ENCODE data around the gene ADAP1.

The ADAP1 gene

DNA sequence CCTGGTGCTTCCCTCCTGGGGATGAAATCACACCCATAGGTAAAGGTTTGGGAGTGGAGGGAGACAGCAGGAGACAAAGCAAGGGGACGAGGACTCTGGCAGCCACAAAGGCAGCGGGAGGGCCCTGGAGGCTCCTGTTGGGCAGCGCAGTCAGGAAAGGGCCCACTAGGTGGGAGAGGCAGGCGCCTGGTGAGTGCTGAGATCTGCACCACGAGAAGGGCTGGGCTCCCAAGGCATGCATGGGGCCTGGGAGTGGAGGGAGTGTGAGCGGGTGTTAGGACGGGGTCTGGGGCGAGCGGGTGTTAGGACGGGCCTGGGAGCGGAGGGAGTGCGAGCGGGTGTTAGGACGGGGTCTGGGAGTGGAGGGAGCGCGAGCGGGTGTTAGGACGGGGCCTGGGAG lies 65.1 kb downstream of the ADAP1 start:
- in situ Hi-C loops (cut with MboI; ENCODE audit: low pct_unique_long_range_greater_than_20kb, low sequenced_read_pairs): no loop called here
- no peak for DNase-seq

DNA sequence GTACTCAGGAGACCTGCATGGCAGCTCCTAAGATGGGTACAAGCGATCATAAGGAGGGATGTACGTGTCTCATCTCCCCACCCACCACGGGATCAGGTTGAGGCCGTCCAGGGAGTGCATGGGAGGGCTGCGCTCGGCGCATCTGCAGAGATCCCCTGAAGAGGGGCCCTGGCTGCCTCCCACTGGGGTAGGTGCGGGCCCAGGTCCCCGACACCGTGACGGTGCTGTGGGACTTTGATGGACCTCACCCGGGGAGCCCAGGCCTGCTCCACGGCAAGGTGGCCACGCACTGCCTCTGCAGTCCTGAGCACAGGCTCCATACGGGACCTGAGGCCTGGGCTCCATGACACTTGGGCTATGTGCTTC lies 65.5 kb downstream of the ADAP1 start:
- in situ Hi-C loops (cut with MboI; ENCODE audit: low pct_unique_long_range_greater_than_20kb, low sequenced_read_pairs): no loop called here
- no peak for DNase-seq

DNA sequence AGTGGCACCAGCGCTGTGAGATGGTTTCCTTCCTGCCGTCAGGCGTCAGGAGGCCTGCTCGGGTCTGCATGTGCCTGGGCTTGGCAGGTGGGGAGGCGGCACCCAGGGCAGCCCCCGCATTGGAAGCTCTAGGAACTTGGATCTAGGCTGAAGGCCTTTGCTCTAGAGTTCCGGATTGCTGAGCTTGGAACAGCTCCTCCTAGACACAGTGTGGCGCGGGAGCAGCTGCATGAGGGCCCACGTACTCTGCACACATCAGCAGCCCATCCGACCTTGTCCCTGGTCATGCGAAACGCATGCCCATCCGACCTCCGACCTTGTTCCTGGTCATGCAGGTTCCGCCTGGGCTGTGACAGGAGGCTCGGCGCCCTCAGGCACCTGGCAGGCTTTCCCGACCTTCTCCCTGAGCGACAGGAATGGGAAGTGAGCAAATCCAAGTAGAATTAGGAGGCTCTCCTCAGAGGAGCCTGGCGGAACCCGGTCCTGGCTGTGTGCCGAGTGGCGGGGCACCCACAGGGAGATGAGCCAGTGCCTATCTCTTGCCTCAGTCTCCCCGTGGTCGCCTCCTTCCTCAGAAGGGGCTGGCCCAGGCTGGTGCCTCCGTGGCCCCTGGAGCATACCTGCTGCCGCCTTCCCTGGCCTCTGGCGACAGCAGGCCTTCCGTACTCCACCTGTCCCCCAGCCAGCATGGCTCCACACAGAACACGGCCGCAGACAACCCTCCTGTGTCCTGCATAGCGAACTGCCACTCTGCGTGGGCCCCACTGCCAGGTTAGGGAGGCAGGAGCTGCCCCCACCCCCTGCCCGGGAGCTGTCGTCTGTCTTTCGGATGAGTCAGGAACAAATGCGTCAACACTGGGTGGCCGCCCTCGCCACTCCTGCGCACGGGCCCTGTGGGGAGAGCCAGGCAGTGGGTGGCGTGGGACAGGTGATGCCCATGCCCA lies 66.1 kb downstream of the ADAP1 start:
- no peak for DNase-seq
- in situ Hi-C loops (cut with MboI; ENCODE audit: low pct_unique_long_range_greater_than_20kb, low sequenced_read_pairs): no loop called here

DNA sequence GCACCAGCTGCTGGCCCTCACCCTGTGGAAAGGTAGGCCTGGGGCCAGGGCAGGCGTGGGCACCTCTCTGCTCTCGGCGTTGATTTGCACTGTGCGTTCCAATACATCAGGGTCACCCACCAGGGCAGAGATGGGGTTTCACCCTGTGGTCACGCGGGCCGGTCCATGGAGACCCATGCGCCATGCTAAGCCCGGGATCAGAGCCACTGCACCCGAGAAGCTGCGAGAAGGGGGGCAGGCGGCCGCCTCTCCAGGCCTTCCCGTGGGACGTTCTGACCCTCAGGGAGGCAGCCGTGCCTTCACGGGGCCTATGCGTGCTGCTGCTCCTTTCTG lies 67.0 kb downstream of the ADAP1 start:
- no peak for DNase-seq
- in situ Hi-C loops (cut with MboI; ENCODE audit: low pct_unique_long_range_greater_than_20kb, low sequenced_read_pairs): no loop called here

DNA sequence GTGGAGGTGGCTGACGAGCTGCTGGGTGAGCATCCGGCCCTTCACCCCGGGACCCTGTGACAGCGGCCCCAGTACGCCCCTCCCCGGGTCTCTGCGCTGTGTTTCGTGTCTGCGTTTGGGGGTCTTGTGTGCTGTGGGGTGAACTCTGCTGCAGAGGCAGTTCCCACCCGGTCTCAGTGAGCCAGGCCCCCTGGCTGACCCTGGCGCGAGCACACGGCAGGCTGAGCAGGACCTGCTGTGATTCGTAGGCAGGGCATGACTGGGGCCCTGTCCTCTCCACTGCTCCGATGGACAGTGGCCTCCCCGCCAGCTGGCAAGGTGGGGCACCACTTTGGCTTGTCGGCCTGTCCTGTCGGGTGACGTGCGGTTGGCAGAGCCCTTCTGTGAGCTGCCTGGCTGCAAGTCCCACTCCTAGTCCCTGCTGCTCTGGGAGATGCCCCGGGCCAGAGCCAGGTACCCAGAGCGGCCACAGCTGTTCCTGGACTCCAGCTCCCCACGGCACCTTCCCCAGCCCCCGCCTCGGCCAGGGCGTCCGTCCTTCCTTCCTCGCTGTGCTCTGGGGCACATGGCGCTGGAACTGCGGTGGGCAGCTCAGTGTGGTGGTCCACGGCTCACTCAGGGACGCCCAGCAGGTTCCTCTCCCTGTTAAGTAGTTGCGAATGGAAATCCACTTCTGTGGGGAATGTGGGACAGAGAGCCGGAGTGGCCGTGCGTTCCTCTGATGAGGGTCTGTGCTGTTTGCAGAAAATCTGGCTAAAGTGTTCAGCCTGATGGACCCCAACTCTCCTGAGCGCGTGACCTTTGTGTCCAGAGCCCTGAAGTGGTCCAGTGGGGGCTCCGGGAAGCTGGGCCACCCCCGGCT lies 67.6 kb downstream of the ADAP1 start:
- DNase-seq: no peak
- in situ Hi-C loops (cut with MboI; ENCODE audit: low pct_unique_long_range_greater_than_20kb, low sequenced_read_pairs): no loop called here

DNA sequence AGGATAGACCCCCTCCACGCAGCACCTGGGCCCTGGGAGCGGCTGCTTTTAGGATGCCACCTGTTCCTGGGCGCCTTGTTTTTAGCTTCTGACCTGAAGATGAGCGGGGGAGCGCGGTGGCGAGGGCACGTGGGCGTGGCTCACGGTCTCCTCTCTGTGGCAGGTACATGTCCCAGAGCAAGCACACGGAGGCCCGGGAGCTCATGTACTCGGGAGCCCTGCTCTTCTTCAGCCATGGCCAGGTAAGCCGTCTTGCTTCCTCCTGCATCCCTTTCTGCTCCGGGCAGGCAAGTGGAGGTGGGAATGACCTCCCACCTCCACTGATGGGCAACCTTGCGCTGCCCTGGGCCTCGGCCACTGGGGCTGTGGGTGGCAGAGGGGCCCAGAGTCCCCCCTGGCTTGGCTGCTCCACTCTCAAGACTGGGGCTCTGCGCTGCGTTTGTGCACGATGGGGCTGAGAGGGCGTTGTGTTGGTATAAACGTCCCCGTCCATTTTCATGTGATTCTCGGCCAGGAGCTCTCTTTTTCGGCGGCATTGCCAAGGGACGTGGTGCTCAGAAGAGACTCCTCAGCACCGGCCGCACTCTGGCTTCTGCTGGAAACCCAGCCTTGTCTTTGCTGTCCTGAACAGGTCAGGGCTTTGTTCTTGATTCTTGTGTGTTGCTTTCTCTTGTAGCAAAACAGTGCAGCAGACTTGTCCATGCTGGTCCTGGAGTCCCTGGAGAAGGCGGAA lies 68.4 kb downstream of the ADAP1 start:
- in situ Hi-C loops (cut with MboI; ENCODE audit: low pct_unique_long_range_greater_than_20kb, low sequenced_read_pairs): no loop called here
- no peak for DNase-seq

DNA sequence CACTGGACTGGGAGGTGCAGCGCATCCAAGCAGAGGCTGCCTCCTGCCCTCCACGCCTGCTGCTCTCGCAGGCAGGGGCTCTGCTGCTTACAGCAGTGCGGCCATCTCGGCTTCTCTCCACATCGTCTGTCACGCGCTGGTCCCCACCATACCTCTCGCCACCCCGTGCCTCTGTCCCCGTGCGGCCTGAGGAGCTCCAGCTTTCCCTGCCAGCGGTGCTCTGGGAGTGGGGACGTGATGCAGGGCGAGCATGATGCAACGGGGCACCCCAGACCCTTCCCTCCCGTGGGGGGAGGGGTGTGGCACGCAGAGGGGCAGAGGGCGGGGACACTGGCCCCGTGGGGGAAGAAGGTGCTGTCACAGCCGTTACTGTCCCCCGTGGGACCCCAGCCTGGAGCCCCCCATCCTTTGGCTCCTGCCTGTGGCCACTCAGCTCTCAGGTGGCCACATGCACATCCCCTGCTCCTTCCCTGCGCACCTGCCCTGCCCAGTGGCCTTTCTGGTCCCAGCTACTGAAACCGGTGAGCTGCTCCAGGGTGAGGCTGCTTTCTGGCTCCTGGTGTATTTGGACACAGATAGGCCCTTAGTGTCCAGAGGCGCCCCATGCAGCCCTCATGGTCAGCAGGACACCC lies 69.1 kb downstream of the ADAP1 start:
- in situ Hi-C loops (cut with MboI; ENCODE audit: low pct_unique_long_range_greater_than_20kb, low sequenced_read_pairs): no loop called here
- DNase-seq: no peak

DNA sequence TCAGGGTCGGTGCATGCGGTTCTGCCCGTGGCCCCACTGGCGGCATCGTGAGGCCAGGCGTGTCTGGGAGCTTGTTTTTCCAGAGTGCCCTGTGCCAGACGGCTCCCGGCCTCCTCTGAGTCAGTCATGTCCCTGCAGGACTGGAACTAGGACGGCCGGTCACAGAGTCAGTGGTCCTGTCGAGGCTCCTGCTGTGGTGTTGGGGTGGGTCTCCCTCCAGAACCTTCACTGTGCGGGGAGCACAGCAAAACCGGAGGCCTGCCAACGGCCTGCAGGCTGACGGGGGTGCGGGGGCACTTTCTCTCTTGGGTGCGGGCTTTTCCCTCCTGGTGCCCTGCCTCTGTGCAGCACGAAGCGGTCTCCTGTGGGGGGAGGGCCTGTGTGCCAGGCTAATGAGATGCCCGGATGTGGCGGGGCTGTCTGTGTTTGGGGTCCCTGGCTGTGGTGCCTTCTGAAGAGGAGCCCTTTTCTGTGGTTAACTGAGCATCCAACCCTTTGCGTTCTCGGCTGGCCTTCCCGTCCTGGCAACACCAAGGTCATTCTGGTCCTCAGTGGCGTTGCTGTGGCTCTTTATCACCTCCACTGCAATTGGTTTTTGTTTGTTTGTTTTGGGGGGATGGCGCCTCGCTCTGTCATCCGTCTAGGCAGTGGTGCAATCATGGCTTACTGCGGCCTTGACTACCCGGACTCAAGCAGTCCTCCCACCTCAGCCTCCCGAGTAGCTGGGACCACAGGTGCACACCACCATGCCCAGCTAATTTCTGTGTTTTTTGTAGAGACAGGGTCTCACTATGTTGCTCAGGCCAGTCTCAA lies 70.1 kb downstream of the ADAP1 start:
- in situ Hi-C loops (cut with MboI; ENCODE audit: low pct_unique_long_range_greater_than_20kb, low sequenced_read_pairs): no loop called here
- DNase-seq: no peak

DNA sequence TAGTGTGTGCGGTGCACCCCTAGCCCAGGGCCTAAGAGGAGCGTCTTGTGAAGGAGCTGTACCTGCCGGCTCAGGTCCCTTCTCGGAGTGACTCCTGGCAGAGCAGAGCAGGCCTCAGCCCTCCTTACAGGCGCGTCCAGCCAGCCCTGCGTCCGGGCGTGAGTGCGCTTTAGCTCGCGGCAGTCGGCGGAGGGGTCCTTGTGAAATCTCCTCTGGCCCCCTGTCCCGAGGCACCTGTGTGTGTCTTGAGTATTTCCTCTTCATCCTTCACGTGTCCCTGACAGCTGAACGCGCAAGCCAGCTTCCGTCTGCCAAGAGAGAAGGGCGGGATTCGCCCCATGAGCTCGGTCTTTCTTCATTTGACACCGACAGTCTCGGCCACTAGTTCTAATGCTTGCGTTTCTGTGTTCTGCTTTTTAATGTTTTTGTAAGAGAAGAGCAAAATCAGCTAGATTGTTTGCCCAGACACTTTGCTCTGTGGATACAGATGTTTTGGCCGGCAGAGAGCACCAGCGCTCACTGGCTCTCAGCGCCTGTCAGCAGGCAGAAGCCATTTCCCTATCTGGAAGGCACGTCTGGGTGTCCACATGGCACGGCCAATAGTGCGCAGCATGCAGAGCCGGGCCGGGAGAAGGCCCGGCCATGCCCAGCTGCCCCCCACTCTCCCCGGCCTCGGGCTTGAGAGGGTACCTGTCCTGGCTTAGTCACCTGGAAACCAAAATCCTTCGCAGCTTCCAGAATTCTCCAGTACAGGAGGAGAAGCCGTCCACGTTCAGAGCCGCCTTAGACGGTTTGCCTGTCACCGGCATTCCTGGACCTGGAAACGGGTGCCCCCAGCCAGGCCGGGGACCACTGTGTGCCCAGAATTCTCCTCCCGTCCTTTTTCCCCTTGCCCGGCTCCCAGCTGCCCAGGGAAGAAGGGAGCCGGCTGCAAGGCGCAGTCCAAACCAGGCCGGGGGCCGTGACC lies 71.1 kb downstream of the ADAP1 start:
- DNase-seq: no peak
- in situ Hi-C loops (cut with MboI; ENCODE audit: low pct_unique_long_range_greater_than_20kb, low sequenced_read_pairs): no loop called here

DNA sequence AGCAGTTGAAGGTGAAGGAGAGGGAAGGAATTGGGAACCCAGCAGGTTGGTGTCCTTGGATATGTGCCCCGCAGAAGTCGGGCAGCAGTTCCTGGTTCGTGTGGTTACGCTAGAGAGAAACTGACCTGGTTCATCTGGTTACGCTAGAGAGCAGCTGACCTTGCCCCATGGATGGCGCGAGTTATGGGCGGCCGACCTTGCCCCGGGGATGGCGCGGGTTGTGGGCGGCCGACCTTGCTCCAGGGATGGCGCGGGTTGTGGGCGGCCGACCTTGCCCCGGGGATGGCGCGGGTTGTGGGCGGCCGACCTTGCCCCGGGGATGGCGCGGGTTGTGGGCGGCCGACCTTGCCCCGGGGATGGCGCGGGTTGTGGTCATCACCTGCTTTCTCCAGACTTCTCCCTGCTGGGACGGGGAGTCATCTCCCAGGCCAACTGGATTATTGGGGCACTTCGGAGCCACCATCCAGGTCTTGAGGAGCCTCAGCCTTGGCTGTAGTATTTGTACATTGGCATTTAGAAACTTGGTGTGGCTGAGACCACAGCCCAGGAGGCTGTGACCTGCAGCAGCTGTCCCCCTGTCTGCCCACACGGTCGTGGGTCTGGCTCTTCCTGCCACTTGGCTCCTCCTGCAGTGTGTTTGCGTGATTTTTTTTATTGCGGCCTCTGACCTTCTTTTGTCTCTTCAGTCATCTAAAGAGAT lies 72.0 kb downstream of the ADAP1 start:
- in situ Hi-C loops (cut with MboI; ENCODE audit: low pct_unique_long_range_greater_than_20kb, low sequenced_read_pairs): no loop called here
- no peak for DNase-seq

DNA sequence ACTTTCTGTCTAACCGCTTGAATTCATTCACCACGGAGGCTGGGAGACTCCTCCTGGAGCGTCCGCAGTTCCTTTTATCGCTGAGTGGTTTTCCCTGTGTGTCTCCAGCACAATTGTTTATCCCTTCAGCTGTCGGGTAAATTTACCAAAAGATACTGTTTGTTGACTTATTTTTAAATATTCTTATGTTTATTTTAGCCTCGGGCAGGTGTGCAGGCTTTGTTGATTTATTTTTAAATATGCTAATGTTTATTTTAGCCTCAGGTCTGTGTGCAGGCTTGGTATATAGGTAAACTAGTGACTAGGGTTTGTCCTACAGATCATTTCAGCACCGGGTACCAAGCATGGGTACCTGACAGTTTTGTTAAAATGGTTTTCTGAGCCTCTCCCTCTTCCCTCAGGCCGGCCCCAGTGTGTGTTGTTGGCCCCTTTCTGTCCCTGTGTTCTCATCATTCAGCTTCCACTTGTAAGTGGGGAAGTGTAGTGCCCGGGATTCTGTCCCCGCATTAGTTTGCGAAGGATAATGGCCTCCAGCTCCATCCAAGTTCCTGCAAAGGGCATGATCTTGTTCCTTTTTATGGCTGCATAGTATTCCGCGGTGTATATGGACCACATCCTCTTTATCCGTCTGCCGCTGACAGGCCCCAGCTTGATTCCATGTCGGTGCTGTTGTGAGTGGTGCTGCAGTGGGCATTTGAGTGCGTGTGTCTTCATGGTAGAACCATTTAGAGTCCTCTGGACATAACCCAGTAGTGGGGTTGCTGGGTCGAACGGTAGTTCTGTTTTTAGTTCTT lies 72.8 kb downstream of the ADAP1 start:
- no peak for DNase-seq
- in situ Hi-C loops (cut with MboI; ENCODE audit: low pct_unique_long_range_greater_than_20kb, low sequenced_read_pairs): no loop called here

DNA sequence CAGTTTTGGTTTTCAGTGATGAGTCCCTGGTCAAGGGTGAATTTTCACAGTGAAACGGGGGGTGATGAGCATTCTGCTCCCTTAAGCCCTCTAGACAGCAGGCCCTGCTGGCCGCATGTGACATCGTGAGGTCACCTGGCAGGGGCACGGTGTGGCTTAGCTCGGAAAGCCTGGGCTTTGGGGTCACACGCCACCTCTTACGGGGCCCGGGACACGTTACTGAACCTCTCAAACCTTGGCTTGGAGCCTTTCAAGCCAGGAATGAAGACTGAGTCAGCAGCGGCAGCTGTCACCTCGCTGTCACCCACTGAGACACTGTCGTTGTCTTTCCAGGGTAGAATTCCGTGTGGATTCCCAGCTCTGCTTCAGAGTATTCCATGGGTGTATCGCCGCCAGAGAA lies 74.0 kb downstream of the ADAP1 start:
- no peak for DNase-seq
- in situ Hi-C loops (cut with MboI; ENCODE audit: low pct_unique_long_range_greater_than_20kb, low sequenced_read_pairs): no loop called here

DNA sequence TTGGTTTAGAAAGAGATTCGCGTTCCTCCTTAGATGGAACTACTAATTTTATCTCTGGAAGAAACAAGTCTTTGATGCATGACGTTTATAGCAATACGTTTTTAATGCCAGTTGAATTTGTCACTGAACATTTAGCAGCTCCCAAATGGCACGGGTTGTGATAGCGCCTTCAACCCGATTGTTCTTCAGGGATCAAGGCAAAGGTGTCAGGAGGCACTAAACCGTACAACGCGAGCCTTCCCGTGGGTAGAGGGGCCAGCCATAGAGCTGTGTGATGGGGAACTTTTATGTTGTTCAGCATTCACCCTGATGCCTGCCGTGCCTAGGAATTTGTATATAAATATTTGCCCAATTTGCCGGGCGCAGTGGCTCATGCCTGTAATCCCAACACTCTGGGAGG lies 74.8 kb downstream of the ADAP1 start:
- in situ Hi-C loops (cut with MboI; ENCODE audit: low pct_unique_long_range_greater_than_20kb, low sequenced_read_pairs): no loop called here
- no peak for DNase-seq

DNA sequence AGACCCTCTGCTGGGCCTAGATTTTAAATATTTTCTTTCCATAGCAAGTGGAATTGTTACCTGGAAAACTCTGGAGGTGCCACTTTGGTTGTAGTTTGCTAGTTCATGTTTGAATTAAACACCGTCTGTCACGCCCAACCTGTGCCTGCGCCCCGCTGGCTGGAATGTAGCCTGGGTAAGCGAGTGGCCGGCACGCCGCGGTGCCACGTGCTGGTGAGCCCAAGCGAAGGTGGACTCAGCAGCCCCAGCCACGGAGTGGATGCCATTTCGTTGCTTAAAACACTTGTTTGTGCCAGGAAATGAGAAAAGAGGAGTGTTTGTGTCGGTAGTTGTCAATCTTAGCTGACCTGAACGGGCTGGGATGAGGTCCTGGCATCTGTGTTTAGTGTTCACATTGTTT lies 75.4 kb downstream of the ADAP1 start:
- no peak for DNase-seq
- in situ Hi-C loops (cut with MboI; ENCODE audit: low pct_unique_long_range_greater_than_20kb, low sequenced_read_pairs): no loop called here

DNA sequence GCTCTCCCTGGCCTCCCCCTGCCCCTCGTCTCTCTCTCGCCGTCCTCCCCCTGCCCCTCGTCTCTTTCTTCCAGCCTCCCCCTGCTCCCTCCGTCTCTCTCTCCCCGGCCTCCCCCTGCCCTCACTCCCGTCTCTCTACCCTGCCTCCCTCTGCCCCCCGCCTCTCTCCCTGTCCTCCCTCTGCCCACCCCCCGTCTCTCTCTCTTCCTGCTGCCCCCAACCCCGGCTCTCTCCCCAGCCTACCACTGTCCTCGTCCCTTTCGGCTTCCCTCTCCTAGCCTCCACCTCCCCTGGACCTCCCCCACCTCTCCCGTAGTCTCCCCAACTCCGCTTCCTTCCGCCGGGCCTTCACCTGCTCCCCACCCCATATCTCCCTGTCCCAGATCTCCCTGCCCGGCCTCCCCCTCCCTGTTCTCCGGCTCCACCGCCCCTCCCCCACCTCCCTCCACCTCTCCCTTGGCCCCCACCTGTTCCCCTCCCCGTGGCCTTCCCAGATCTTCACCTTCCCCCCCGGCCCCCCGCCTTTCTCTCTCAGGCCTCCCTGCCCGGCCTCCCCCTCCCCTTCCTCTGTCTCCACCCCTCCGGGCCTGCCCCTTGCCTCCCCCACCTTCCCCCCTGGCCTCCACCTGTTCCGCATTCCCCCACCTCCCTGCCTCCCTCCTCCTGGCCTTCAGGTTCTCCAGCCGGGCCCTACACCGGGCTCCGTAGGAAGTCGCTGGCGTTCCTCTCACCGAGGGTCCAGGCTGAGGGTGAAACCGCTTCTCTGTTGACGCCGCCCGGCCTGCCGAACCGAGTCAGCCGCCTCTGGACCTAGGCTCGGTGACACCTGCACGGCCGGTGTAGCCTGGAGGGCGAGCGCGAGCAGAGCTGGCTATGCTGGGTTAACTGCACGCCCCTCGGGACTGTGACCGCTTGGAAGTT lies 76.9 kb downstream of the ADAP1 start:
- DNase-seq: peak; percentile 17
- in situ Hi-C loops (cut with MboI; ENCODE audit: low pct_unique_long_range_greater_than_20kb, low sequenced_read_pairs): no loop called here
